Epithelial cell of proximal tubule (primary cell): Measurements from ENCODE around the gene UBTD2. TPM values are rescaled to one million over a fixed set of nuclear protein-coding genes. Genes with fewer than 3 reads are reported as not detected.

ENCODE experiments used
- DNase-seq: peaks from one replicate; pipeline ENCODE4 v3.0.0-alpha.2; 2011; ENCODE audit warnings: low read depth
- H3K4me3 ChIP-seq: 2 replicates; pipeline ENCODE4 v1.5.1; 2011; ENCODE audit warnings: low read depth, mild to moderate bottlenecking, low read length
- total RNA-seq: library from RNA; depleted of rRNA; stranded (reverse); fragments of >200 nt; gene quantifications from 2 replicates; pipeline ENCODE4 v1.2.3, GENCODE V29; 2015
- TF ChIP-seq, protein P1 (sequence below): conservative IDR thresholded peaks from 2 replicates; pipeline ENCODE4 v1.5.1; 2012; ENCODE audit warnings: low read depth, mild to moderate bottlenecking, low read length

Gene UBTD2
- total RNA-seq, 1 donor from 2014 or later, result 15.1 TPM

DNA sequence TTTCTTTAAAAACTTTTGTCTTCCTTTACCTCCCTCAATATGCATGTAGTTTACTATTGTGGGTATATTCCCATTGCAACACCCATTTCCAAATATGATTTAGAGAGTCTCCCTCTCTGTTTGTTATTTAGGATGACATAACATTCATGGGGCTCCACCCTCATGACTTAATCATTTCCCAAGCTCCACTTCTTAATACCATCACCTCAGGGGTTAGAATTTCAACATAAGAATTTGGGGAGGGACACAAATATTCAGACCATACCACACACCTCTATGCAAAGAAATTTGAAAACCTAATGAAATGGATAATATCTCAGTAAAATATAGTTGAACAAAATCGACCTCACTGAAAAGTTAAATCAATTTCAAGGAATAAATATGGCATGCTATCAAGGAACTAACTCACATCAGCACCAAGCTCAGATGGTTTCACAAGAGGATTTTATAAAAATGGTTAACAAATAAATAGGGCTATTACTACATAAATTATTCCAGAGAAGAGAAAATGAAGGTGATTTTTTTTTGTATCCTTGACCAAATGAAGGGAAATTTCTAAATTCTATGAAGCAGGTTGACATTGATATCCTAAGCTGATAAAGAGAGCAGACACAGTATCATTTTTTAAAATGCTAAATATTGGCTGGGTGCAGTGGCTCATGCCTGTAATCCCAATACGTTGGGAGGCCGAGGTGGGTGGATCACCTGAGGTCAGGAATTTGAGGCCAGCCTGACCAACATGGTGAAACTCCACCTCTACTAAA lies 20.2 kb upstream of the UBTD2 start:
- no peak overlapping the region for H3K4me3 ChIP-seq
- DNase-seq, result no peak
- TF ChIP-seq, protein P1, sequence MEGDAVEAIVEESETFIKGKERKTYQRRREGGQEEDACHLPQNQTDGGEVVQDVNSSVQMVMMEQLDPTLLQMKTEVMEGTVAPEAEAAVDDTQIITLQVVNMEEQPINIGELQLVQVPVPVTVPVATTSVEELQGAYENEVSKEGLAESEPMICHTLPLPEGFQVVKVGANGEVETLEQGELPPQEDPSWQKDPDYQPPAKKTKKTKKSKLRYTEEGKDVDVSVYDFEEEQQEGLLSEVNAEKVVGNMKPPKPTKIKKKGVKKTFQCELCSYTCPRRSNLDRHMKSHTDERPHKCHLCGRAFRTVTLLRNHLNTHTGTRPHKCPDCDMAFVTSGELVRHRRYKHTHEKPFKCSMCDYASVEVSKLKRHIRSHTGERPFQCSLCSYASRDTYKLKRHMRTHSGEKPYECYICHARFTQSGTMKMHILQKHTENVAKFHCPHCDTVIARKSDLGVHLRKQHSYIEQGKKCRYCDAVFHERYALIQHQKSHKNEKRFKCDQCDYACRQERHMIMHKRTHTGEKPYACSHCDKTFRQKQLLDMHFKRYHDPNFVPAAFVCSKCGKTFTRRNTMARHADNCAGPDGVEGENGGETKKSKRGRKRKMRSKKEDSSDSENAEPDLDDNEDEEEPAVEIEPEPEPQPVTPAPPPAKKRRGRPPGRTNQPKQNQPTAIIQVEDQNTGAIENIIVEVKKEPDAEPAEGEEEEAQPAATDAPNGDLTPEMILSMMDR, result no peak

DNA sequence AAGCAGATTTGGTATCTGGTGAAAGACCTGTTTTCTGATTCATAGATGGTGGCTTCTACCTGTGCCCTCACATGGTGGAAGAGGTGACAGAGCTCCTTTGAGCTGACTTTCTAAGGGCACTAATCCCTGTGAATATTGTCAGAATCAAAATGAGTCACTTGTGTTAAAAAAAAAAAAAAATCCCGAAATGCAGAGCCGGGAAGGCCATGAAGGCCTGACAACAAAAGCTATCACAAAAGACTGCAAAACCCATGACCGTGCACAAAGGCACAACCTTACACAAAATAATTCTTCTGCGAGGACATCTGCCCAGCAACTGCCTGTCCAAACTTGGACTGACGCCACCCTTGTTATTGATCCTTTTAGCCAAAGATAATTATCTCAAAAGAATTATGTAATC lies 19.6 kb upstream of the UBTD2 start:
- H3K4me3 ChIP-seq, result no peak overlapping the region
- DNase-seq, result no peak
- TF ChIP-seq, protein P1, result no peak

DNA sequence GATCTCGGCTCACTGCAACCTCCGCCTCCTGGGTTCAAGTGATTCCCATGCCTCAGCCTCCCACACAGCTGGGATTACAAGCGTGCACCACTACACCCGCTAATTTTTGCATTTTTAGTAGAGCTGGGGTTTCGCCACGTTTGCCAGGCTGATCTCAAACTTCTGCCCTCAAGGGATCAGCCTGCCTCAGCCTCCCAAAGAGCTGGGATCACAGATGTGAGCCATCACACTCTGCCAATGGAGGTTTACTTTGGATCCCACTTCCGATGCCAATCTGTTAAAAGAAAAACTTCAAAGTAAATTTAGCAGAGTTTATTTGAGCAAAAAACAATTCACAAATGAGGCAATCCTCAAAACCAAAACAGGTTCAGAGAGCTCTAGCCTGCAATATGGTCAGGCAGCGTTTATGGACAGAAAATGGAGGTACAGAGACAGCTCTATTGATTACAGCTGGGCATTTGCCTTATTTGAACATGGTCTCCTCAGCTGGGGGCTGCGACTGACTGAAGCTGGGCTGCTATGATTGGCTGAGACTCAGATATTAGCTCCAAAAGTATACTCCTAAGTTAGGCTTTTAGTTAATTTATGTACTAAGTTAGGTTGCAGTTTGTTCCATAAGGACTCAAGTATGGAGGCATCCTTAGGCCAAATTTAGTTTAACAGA lies 18.6 kb upstream of the UBTD2 start:
- H3K4me3 ChIP-seq, result no peak overlapping the region
- TF ChIP-seq, protein P1, result no peak
- no peak for DNase-seq

DNA sequence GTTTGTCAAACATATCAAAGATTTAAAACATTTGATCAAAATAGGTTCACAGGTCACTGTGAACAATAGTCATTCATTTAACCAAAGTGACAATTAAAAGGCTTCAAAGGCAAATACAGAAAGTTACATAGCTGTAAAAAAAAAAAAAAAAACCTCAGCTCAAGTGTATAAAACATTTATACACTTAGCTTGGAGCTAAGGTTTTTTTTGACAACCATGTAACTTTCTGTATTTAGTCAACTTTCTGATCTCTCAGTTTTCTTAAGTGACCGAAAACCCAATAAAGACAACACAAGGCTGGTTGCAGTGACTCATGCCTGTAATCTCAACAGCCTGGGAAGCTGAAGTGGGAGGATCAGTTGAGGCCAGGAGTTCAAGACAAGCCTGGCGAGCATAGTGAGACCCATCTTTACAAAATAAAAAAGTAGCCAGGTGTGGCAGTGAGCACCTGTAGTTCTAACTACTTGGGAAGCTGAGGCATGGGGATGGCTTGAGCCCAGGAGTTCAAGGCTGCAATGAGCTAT lies 16.4 kb upstream of the UBTD2 start:
- DNase-seq, result no peak
- H3K4me3 ChIP-seq, result no peak overlapping the region
- TF ChIP-seq, protein P1, result no peak

DNA sequence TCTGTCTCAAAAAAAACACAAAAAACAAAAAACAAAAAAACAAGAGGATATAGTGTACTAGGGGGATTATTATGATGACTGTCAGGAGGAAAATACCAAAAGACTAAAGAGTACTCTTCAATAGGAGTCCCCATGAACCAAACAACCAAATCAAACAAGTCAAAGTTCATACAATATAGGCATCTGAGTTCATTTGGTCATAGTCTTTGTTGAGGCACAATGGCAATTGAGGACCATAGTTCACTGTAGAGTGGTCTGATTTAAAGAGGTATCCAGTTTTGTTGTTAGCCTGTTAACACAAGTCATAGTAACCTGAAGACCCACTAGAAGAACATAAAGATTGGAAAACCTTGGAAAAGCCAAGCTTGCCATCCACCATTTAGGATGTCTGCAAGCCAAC lies 11.3 kb upstream of the UBTD2 start:
- DNase-seq, result no peak
- TF ChIP-seq, protein P1, result no peak
- no peak overlapping the region for H3K4me3 ChIP-seq

DNA sequence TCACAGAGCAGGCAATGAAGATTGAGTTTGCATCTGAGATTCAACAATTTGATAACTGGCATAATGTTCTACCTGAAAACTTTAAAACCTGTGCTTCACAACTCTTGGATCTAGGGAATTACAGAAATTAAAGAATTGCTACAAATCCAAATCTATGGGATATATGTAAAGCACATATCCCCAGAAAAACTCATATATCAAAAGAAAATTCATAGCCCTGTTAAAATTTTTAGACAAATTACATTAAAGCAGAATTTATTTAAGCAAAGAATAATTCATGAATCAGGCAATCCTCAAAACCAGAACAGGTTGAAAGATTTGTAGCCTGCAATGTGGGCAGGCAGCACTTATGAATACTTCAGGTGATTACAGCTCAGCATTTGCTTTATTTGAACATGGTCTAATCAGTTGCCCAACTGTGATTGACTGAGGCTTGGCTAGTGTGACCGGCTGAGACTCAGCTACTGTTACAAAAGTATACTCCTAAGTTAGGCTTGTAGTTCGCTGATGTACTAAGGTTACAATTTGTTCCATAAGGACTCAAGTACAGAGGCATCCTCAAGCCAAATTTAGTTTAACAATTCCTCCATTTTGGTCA lies 10.3 kb upstream of the UBTD2 start:
- no peak overlapping the region for H3K4me3 ChIP-seq
- DNase-seq, result no peak
- TF ChIP-seq, protein P1, result no peak
